Pulmonary artery endothelial cell (primary cell): ENCODE data around the gene OR12D3. TPM values are rescaled to one million over a fixed set of nuclear protein-coding genes. Genes with fewer than 3 reads are reported as not detected.
A peak's percentile ranks its signal among the peaks of the same experiment; 100 is the strongest.
"Not testable (repeated sequence)": the region's sequence is repeated elsewhere in the genome, so short reads cannot be mapped to it uniquely, and the experiment has no call there.

Experiments
- DNase-seq: peaks from one replicate; pipeline ENCODE4 v3.0.0-alpha.2; 2011; ENCODE audit warnings: low read depth, low spot score
- total RNA-seq: library from RNA; depleted of rRNA; stranded (reverse); fragments of >200 nt; gene quantifications from 2 replicates; pipeline ENCODE4 v1.2.3, GENCODE V29; 2014

Gene OR12D3, protein sequence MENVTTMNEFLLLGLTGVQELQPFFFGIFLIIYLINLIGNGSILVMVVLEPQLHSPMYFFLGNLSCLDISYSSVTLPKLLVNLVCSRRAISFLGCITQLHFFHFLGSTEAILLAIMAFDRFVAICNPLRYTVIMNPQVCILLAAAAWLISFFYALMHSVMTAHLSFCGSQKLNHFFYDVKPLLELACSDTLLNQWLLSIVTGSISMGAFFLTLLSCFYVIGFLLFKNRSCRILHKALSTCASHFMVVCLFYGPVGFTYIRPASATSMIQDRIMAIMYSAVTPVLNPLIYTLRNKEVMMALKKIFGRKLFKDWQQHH
- not detected in 2 replicates for total RNA-seq

GRCh38 chr6:29375191-29375590 lies at the start of gene OR12D3:
Gene OR12D3 (minus strand): TSS chr6:29375291. CDS start chr6:29375287, 4 bp downstream.
- no peak for DNase-seq

DNA sequence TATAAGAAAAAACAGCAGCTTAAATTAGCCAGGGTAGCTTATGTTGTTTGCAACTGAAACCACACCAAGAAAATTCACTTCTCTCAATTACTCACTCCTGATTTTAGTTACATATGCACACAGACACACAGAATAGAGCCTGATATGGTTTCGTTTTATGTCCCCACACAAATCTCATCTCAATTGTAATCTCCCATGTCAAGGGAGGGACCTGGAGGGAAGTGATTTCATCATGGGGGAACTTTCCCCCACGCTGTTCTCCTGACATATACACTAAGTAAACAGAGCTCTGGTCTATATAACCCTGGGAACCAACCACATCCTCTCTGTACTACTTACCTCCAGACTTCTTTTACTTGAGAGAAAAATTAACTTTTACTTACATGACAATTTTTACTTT lies 49.5 kb upstream of the OR12D3 start:
- DNase-seq: no peak

DNA sequence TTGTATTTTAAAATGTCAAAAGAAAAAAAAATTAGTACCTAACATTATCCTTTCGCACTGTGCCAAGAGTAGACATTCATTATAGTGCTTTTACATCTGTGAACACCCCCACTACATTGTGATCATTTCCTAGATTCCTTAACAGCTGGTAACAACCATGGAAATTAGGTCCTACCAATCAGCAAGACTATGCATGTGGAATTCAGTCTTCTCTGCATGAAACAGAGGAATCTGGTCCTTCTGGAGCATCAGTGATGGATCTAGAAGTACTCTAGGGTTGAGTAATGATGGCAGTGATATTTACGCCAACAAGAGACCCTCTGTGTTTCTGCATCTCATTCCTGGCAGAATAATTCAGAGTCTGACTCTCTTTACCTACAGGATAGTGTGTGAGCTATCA lies 49.1 kb upstream of the OR12D3 start:
- no peak for DNase-seq

DNA sequence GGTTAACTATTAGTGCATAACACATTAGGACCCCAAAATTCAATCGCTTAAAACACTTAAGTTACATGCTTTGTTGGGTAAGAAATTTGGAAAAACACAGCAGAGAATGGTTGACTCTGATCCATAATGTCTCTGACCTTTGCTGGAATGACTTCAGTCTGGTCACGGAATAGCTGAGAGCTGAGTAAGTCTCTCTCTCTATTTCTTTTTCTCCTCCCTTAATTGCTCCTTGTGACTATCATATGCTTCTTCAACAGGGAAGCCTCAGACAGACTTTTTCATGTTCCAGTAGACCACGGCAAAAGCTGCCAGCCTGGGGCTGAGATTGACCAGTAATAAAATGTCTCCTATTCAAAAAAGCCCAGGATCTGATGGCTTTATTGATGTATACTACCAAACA lies 44.4 kb upstream of the OR12D3 start:
- DNase-seq: no peak

DNA sequence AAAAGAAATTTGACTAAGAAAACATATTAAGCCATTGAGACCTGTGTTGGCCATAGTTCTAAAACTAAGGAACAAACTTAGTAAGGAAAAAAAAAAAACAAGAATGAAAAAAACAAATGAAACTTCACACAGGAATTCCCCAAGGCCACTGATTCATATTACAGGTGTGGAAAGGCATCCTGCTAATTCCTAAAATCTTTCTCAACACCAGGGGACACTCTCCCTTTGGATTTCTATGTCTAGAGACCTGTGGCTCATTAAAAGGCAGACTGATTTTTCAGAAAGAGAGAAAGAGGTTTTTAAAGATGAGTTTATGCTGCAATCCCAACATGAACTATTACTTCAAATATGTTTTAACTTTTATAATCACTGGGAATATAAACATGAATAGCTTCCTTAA lies 39.5 kb upstream of the OR12D3 start, which contains the start of gene OR12D1:
Gene OR12D1, plus strand, starts transcription at position 341 of the 400 bp plus-strand sequence.
- DNase-seq: no peak

DNA sequence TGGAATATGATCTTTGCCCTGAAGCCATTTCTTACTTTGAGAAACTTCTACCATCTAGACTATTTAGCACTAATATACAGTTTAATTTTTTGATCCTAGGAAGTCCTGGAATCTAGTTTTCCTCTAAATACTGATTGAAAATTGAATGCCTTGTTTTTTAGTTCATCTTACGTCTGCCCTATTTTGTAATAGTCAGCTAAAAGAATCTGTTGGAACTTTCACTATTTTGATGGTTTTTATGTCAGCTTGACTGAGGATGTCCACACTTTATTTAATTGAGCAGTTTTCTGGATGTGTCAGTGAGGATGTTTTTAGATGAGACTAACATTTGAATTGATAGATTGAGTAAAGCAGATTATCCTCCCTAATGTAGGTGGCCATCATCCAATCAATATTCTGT lies 28.7 kb upstream of the OR12D3 start:
- DNase-seq: no peak

DNA sequence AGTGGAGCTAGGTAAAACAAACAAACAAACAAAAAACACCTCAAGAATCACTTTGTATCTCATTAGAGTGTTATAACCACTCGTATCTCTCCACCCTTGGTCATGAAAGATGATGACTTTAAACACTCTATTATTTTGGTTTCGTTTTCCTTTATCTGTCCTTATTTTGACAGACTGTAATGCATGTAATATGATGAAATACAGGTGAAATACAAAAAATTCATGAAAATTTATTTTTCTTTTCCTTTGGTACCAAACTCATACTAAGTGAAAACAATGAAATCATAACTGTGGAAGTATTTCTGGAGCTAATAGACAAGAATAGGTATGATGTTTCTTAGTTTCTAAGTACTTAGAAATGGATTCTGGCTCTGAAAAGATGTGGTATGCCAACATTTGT lies 24.4 kb upstream of the OR12D3 start:
- DNase-seq: no peak

DNA sequence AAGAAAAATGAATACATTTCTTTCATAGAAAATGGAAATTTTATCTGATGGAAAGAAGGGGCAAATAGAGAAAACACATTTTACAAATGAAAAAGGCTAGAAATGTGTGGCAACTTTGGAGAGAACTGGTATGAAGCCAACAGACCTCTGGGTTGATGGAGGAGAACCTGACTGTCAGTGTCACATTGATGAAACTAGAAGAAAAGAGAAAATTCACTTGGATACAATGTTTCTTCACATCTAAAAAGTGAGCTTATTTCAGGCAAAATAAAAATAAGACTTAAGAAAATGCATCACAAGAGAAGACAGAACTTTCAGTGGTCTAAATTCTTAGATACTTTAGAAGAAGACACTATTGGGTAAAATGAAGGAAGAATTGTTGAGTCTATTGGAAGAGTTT lies 20.2 kb upstream of the OR12D3 start, which contains the start of gene OR12D2:
Gene OR12D2, plus strand, starts transcription at position 301 of the 400 bp plus-strand sequence. CDS start 1,069 bp downstream, outside the sequence.
- no peak for DNase-seq

DNA sequence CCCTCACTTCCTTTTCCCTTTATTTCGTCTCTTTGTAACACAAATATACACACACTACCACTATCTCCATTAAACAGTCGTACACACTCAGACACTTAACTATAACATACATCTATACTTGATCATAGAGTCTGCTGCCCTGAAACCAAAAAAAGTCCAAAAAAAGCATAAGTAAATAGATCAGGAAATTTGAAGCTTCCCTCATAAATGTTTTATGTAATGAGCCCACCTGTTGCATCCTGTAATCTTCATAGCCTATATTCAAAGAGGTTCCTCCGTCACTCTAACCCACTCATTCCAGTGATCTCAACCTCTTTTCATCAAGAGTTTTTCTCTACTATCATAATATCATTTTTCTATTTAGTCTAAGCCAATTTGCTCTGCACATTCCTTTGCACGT lies 13.4 kb upstream of the OR12D3 start:
- no peak for DNase-seq

- DNase-seq: peak; percentile 2
Observed at GRCh38 chr6:29376003-29376402, 912 bp upstream of the OR12D3 start.

GRCh38 chr6:29368765-29369164 lies 6.3 kb downstream of the OR12D3 start, which contains the start of gene OR5V1:
Gene OR5V1 (minus strand): TSS chr6:29368865. CDS start chr6:29356195, 12,670 bp downstream.
- no peak for DNase-seq

DNA sequence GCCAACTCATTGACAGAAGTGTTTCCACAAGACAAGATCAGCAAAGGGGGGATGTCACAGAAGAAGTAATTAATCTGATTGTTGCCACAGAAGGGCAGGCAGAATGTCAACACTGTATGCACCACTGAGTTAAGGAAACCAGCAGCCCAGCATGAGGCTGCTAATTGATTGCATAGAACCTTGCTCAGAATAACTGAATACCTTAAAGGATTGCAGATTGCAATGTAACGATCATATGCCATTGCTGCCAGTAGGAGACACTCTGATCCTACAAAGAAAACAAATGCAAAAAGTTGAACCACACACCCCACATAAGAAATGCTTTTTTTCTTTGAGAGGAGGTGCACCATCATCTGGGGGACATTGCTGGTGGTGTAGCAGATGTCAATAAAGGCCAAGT lies 19.5 kb downstream of the OR12D3 start:
- DNase-seq: no peak

DNA sequence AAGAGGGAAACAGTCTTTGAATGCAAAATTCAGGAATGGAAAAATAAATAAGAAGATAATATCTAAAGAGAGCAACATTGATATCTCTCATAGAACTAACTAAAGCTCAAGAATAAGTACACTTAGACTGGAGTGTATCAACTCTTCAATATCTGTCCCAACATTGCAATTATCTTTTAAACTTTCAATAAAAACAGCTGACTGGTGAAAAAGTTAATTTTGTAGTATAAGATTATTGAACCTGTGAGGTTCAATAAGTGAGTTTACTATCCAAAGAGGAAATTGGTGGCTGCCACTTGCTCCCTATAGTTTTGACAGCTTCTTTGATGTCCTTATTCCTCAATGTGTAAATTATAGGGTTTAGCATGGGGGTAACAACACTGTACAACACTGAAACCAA lies 20.1 kb downstream of the OR12D3 start:
- no peak for DNase-seq

DNA sequence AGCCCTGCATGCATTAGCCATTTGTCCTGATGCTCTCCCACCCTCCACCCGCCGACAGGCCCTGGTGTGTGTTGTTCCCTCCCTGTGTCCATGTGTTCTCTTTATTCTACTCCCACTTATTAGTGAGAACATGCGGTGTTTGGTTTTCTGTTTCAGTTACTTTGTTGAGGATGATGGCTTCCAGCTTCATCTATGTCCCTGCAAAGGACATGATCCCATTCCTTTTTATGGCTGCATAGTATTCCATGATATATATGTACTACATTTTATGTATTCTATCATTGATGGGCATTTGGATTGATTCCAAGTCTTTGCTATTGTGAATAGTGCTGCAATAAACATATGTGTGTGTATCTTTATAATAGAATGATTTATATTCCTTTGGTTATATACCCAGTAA lies 25.7 kb downstream of the OR12D3 start:
- DNase-seq: not testable (repeated sequence)

- DNase-seq: no peak
Observed at GRCh38 chr6:29345380-29345779, 29.7 kb downstream of the OR12D3 start.

GRCh38 chr6:29336269-29336668 lies 38.8 kb downstream of the OR12D3 start:
- DNase-seq: no peak

DNA sequence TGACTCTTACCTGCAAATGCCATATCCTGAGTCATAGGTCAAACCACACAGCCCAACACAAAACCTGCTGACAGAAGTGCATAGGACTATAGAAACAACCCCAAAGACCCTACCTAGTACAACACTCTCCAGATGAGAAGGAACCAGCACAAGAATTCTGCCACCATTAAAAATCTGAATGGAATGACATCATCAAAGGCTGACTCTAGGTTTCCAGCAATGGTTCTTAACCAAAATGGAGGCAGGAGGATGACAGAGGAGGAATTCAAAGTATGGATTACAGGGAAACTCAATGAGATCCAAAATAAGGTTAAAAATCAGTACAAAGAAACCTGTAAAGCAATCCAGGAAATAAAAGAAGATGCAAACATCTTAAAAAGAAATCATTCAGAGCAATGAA lies 42.4 kb downstream of the OR12D3 start:
- no peak for DNase-seq

GRCh38 chr6:29325777-29326176 lies 49.3 kb downstream of the OR12D3 start:
- no peak for DNase-seq

Other genes with a start within 250 kb of the OR12D3 start
- gene OR2J2, start 204.4 kb downstream of the OR12D3 start, total RNA-seq: not detected in 2 replicates
- not detected in 2 replicates for gene OR14J1, start 73.6 kb downstream of the OR12D3 start, total RNA-seq
- not detected in 2 replicates for gene OR5V1, start 6.4 kb downstream of the OR12D3 start, total RNA-seq
- gene OR12D2, start 20.3 kb upstream of the OR12D3 start, total RNA-seq: not detected in 2 replicates
- gene OR12D1, start 39.6 kb upstream of the OR12D3 start, total RNA-seq: not detected in 2 replicates
- not detected in 2 replicates for gene OR10C1, start 64.0 kb upstream of the OR12D3 start, total RNA-seq
- gene OR11A1, start 81.8 kb upstream of the OR12D3 start, total RNA-seq: not detected in 2 replicates
- gene OR2H1, start 81.9 kb upstream of the OR12D3 start, total RNA-seq: not detected in 2 replicates
- not detected in 2 replicates for gene MAS1L, start 112.7 kb upstream of the OR12D3 start, total RNA-seq
- gene UBD, start 184.4 kb upstream of the OR12D3 start, total RNA-seq: 0.53 and 1.9 TPM in 2 replicates
- gene OR2H2, start 209.8 kb upstream of the OR12D3 start, total RNA-seq: not detected in 2 replicates